MM.1S (cell line): ENCODE measurements around the gene SLC25A4.

Experiments used
- EZH2 ChIP-seq: fragments of 300-600 bp; sonication (generic); optimal IDR thresholded peaks from 2 replicates; pipeline ENCODE3; 2017; ENCODE audit warnings: low read depth, mild to moderate bottlenecking, antibody characterized with exemption, low read length, mixed read lengths
- EZH2phosphoT487 ChIP-seq: fragments of 300-600 bp; sonication (generic); IDR thresholded peaks from 2 replicates; pipeline ENCODE4 v1.6.1; 2018; ENCODE audit warnings: antibody characterized with exemption, low read length
- TF ChIP-seq, protein P1 (sequence below): fragments of 300-600 bp; sonication (generic); IDR thresholded peaks from 2 replicates; pipeline ENCODE4 v1.5.1; 2016; ENCODE audit warnings: antibody characterized with exemption, low read length, mixed read lengths

DNA sequence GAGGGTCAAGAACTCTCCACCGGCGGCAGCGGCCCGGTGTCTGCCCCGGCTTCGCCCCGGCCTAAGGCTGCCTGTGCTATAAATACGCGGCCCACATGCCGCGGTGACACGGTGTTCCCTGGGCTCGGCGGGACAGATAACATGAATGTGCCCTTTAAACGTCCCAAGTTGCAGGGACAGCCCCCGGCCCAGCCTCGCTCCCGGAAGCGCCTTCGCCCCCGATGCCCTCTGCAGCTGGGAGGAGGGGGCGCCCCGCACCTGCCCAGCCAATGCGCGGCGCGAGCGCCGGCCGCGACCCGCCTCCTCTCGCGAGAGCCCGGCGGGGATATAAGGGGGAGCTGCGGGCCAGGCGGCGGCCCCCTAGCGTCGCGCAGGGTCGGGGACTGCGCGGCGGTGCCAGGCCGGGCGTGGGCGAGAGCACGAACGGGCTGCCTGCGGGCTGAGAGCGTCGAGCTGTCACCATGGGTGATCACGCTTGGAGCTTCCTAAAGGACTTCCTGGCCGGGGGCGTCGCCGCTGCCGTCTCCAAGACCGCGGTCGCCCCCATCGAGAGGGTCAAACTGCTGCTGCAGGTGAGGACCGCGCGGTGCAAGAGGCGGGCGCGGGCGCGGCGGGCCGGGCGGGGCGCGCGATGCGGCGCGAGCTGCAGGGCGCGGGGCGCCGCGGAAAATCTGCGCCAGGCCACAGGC, at the start of gene SLC25A4:
- no peak for TF ChIP-seq EZH2phosphoT487
- TF ChIP-seq, protein P1, sequence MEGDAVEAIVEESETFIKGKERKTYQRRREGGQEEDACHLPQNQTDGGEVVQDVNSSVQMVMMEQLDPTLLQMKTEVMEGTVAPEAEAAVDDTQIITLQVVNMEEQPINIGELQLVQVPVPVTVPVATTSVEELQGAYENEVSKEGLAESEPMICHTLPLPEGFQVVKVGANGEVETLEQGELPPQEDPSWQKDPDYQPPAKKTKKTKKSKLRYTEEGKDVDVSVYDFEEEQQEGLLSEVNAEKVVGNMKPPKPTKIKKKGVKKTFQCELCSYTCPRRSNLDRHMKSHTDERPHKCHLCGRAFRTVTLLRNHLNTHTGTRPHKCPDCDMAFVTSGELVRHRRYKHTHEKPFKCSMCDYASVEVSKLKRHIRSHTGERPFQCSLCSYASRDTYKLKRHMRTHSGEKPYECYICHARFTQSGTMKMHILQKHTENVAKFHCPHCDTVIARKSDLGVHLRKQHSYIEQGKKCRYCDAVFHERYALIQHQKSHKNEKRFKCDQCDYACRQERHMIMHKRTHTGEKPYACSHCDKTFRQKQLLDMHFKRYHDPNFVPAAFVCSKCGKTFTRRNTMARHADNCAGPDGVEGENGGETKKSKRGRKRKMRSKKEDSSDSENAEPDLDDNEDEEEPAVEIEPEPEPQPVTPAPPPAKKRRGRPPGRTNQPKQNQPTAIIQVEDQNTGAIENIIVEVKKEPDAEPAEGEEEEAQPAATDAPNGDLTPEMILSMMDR = peak; percentile 51
- no peak for TF ChIP-seq EZH2
